NB4 (cell line): Measurements from ENCODE around the gene FBXW8.

Experiments used
- DNase-seq: peaks from one replicate; pipeline ENCODE4 v3.0.0; 2010; ENCODE audit warnings: low read depth
- H3K4me3 ChIP-seq: one replicate; pipeline ENCODE4 v1.5.1; 2011; ENCODE audit warnings: mild to moderate bottlenecking, low read depth, low read length, moderate library complexity
- CTCF ChIP-seq: IDR thresholded peaks from one replicate; pipeline ENCODE4 v1.5.1; 2012; ENCODE audit warnings: low read depth, low read length
- MYC ChIP-seq: IDR thresholded peaks from 2 replicates; pipeline ENCODE4 v1.6.1; 2011; ENCODE audit warnings: low read depth, low read length
- POLR2A ChIP-seq: IDR thresholded peaks from 2 replicates; pipeline ENCODE4 v1.6.1; 2011; ENCODE audit warnings: mild to moderate bottlenecking; ENCODE audit not compliant: insufficient read length; ENCODE audit errors: extremely low read depth
- TF ChIP-seq, protein P1 (sequence below): IDR thresholded peaks from 2 replicates; pipeline ENCODE4 v1.6.1; 2011; ENCODE audit warnings: low read depth, low read length

The FBXW8 gene

GRCh38 chr12:116939734-116940133, 29.0 kb downstream of the FBXW8 start:
- TF ChIP-seq CTCF (no peak), MYC (no peak), POLR2A (no peak)
- TF ChIP-seq, protein P1, sequence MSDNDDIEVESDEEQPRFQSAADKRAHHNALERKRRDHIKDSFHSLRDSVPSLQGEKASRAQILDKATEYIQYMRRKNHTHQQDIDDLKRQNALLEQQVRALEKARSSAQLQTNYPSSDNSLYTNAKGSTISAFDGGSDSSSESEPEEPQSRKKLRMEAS = no peak
- DNase-seq = no peak
- H3K4me3 ChIP-seq = no peak overlapping the region

DNA sequence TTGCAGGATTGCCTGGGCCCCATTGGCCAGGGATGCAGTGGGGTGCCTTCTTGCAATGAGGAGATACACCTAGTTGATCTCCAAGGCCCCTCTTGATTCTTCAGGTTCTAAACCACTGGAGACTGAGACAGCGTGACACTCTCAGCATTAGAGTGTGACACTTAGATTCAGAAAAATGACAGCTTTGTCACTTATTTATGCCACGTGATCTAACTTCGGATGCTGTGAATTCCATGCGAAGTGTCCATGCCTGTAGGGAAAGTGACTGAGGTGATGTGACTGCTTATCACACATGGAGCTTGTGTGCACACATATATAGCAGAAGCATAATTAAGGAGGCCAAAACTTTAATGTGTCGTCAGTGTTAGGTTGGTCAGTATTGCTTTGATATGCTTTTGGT, 30.4 kb downstream of the FBXW8 start:
- H3K4me3 ChIP-seq = no peak overlapping the region
- no peak for TF ChIP-seq POLR2A
- TF ChIP-seq CTCF = no peak
- TF ChIP-seq, protein P1 = no peak
- TF ChIP-seq MYC = no peak
- no peak for DNase-seq

DNA sequence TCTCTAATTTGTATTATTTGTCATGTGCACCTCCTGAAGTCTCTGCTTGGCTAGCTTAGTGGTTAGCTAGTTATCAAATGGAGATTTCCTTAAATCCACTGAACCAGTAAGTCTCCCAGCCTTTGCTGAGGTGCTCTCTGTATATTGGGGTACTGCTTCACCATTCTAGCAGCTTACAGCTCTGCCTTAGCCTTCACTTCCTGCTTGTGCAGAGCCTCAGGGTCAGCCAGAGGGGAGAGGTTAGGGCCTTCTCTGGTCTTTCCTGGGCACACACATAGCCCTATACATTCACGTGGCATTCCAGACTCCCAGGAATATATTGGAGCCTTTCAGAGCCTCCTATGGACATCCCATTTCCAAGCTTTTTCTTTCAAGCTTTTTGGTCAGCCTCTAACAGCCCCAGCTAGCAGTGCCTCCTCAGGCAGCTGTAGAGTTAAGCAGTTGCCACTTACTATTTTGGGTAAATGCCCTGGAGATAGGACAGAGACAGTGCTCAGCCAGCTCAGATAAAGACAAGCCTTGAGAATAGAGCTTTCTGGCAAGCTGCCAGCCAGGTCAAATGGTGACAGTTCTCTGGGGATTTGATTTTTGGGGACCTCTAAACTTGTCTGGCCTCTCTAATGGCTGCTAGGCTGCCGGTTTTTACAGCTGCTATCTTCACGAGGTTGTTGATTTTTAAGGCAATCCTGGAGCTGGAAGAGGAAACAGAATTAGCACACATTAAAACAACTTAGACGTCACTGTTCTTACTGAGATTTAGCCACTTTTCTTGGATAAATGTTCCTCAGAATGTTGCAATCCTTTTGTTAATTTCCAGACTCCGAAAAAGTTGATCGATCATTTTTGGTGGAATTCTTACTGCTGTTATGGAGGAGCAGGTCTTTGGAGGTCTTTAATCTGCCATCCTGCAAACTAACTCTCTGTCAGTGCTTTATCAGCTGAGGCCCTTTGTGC, 32.9 kb downstream of the FBXW8 start:
- DNase-seq = no peak
- TF ChIP-seq POLR2A (no peak), MYC (no peak), CTCF (no peak)
- no peak overlapping the region for H3K4me3 ChIP-seq

GRCh38 chr12:116945886-116946550, 35.3 kb downstream of the FBXW8 start:
- TF ChIP-seq, protein P1 = no peak
- TF ChIP-seq CTCF (no peak), MYC (no peak), POLR2A (no peak)
- H3K4me3 ChIP-seq = no peak overlapping the region
- DNase-seq = no peak

DNA sequence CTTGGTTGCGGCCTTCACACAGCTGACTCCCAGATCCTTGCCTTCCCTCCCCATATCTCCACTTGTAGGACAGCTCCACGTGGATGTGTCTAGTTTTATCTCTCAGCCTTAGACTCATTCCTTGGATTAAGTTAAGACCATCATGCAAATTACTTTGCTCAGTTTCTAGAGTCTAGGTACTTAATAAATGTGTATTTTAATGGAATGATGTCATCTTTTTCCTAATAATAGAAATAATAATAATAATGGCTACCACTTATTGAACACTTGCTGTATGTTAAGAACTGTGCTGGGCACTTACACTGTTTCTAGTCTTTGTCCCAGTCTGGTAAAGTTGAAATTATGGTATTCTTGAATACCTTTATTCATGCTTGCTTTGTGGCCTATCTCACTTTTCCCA, 37.5 kb downstream of the FBXW8 start:
- no peak for DNase-seq
- H3K4me3 ChIP-seq = no peak overlapping the region
- no peak for TF ChIP-seq CTCF
- TF ChIP-seq, protein P1 = no peak
- no peak for TF ChIP-seq MYC
- no peak for TF ChIP-seq POLR2A
